Stimulated activated CD8-positive, alpha-beta memory T cell treated with anti-CD3 and anti-CD28 coated beads, Interleukin-15, amount 100 ng/mL, for 24 hours (primary cell): ENCODE measurements around the gene METTL24.
"Not testable (repeated sequence)": the region's sequence is repeated elsewhere in the genome, so short reads cannot be mapped to it uniquely, and the experiment has no call there.

Source experiments
- DNase-seq: peaks from one replicate; pipeline ENCODE4 v3.0.0-alpha.2; 2020; ENCODE audit warnings: low read depth

METTL24 gene

GRCh38 chr6:110360676-110361075 is 2.5 kb upstream of the METTL24 start:
- DNase-seq, result no peak

GRCh38 chr6:110359556-110359955 is 1.4 kb upstream of the METTL24 start:
- DNase-seq, result no peak

- no peak for DNase-seq
These were observed 508 bp upstream of the METTL24 start for GRCh38 chr6:110358553-110359160.

- DNase-seq, result no peak
These were observed 868 bp downstream of the METTL24 start for GRCh38 chr6:110357298-110357663.

- DNase-seq, result no peak
These were observed 1.4 kb downstream of the METTL24 start for GRCh38 chr6:110356778-110357177.

- no peak for DNase-seq
These were observed 2.4 kb downstream of the METTL24 start for GRCh38 chr6:110355727-110356126.

- DNase-seq, result no peak
These were observed 3.1 kb downstream of the METTL24 start for GRCh38 chr6:110355022-110355421.

GRCh38 chr6:110354153-110354552 is 4.0 kb downstream of the METTL24 start:
- no peak for DNase-seq

GRCh38 chr6:110353457-110354001 is 4.6 kb downstream of the METTL24 start:
- no peak for DNase-seq

GRCh38 chr6:110352563-110353262 is 5.4 kb downstream of the METTL24 start:
- DNase-seq, result no peak

- no peak for DNase-seq
These were observed 6.2 kb downstream of the METTL24 start for GRCh38 chr6:110351986-110352385.

- DNase-seq, result no peak
These were observed 6.6 kb downstream of the METTL24 start for GRCh38 chr6:110351546-110351945.

- DNase-seq, result not testable (repeated sequence)
These were observed 7.6 kb downstream of the METTL24 start for GRCh38 chr6:110350593-110350992.

GRCh38 chr6:110348961-110349690 is 9.0 kb downstream of the METTL24 start:
- DNase-seq, result no peak

- DNase-seq, result no peak
These were observed 13.1 kb downstream of the METTL24 start for GRCh38 chr6:110345025-110345424.

- DNase-seq, result no peak
These were observed 15.4 kb downstream of the METTL24 start for GRCh38 chr6:110342759-110343158.

- no peak for DNase-seq
These were observed 16.2 kb downstream of the METTL24 start for GRCh38 chr6:110341663-110342596.

GRCh38 chr6:110341067-110341466 is 17.1 kb downstream of the METTL24 start:
- DNase-seq, result no peak

- DNase-seq, result no peak
These were observed 17.7 kb downstream of the METTL24 start for GRCh38 chr6:110340392-110340965.

- DNase-seq, result no peak
These were observed 19.2 kb downstream of the METTL24 start for GRCh38 chr6:110338820-110339470.

- no peak for DNase-seq
These were observed 20.7 kb downstream of the METTL24 start for GRCh38 chr6:110337486-110337885.
